Measurements from ENCODE around the gene FAM227B.
"Not testable (repeated sequence)": the region's sequence is repeated elsewhere in the genome, so short reads cannot be mapped to it uniquely, and the experiment has no call there.

FAM227B gene

GRCh38 chr15:49606594-49606993, 14.0 kb downstream of the FAM227B start:
- DNase-seq: no peak

DNA sequence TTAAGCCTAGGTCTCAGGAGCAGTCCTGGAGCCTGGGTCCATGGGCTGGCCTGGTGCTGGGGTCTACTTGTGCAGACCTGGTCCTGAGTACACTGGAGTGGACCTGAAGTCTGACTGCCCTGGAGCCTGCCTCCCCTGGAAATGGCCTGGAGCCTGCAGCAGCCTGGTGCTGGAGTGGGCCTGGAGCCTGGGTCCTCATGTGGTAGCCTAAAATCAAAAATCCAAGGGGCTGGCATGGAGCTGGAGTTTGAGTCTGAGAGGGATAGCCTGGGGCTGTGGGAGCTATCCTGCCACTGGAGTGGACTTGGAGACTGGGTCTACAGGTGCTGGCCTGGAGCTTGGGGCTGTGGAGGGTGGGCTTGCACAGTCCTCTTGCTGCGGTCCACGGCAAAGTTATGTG, 15.0 kb downstream of the FAM227B start:
- DNase-seq: no peak

GRCh38 chr15:49604625-49605409, 15.8 kb downstream of the FAM227B start:
- DNase-seq: no peak

GRCh38 chr15:49592829-49593316, 27.7 kb downstream of the FAM227B start:
- not testable (repeated sequence) for DNase-seq

- DNase-seq: no peak
These were observed 31.6 kb downstream of the FAM227B start for GRCh38 chr15:49589030-49589429.

- DNase-seq: no peak
These were observed 47.2 kb downstream of the FAM227B start for GRCh38 chr15:49573421-49573820.

DNA sequence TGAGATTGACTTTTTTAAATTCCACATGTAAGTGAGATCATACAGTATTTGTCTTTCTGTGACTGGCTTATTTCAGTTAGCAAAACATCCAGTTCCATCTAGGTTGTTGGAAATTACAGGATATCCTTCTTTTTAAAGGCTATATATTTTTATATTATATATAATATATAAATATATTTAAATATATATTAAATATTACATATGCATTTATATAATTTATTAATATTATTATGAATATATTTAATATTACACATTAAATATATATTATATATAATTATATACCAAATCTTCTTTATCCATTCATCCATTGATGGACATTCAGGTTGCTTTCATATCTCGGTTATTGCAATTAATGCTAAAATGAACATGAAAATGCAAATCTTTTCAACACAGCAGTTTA, 49.9 kb downstream of the FAM227B start:
- no peak for DNase-seq

- no peak for DNase-seq
These were observed 50.4 kb downstream of the FAM227B start for GRCh38 chr15:49570174-49570573.

GRCh38 chr15:49560045-49560444, 60.6 kb downstream of the FAM227B start:
- no peak for DNase-seq

DNA sequence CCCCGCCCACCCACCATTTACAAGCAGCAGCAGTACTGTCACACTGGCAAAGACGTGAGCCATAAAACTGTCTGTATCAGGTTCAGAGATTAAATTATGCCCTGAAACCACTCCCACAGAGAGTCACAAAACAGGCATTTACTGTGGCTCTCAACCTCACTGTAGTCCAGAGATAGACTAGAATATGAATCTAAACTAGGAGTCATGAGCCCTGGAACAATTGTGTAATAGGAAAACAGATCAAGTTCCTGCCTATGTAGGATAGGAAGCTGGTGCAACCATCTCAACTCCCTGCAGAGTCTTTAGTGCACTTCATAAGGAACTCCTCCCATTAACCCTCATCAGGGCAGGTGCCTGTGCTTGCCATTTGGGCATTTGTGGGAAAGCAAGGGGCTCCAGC, 61.7 kb downstream of the FAM227B start:
- no peak for DNase-seq

GRCh38 chr15:49556437-49556836, 64.2 kb downstream of the FAM227B start:
- DNase-seq: no peak

- DNase-seq: not testable (repeated sequence)
These were observed 70.3 kb downstream of the FAM227B start for GRCh38 chr15:49550342-49550741.

GRCh38 chr15:49538520-49538919, 82.1 kb downstream of the FAM227B start:
- no peak for DNase-seq

- DNase-seq: no peak
These were observed 90.5 kb downstream of the FAM227B start for GRCh38 chr15:49530092-49530491.

DNA sequence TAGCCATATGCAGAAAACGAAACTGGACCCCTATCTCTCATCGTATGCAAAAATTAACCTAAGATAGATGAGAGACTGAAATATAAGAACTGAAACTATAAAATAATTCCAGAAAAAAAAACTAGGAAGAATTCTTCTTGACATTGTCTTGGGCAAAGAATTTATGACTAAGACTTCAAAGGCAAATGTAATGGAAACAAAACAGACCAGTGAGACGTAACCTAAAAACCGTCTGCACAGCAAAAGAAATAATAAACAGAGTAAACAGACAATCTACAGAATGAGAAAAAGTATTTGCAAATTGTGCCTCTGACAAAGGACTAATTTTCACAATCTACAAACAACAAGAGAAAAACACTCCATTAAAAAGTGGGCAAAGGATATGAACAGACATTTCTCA, 92.3 kb downstream of the FAM227B start:
- DNase-seq: no peak

- DNase-seq: no peak
These were observed 98.8 kb downstream of the FAM227B start for GRCh38 chr15:49521802-49522201.

- not testable (repeated sequence) for DNase-seq
These were observed 107.9 kb downstream of the FAM227B start for GRCh38 chr15:49512739-49513138.

GRCh38 chr15:49507261-49507660, 113.4 kb downstream of the FAM227B start:
- DNase-seq: no peak

DNA sequence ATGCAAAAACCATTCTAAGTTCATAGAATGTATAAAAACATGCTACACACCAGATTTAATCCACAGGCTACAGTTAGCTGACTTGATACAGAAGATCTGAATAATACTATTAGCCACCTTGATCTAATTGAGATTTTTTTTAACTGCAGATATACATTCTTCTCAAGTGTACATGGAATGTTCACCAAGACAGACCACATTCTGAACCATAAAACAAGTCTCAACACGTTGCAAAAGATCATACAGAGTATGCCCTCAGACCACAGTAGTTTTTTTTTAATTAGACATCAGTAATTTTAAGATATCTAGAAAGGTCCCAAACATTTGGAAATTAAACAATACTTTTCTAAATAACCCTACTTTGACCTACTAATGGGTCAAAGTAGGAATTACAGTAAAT, 114.3 kb downstream of the FAM227B start:
- no peak for DNase-seq

DNA sequence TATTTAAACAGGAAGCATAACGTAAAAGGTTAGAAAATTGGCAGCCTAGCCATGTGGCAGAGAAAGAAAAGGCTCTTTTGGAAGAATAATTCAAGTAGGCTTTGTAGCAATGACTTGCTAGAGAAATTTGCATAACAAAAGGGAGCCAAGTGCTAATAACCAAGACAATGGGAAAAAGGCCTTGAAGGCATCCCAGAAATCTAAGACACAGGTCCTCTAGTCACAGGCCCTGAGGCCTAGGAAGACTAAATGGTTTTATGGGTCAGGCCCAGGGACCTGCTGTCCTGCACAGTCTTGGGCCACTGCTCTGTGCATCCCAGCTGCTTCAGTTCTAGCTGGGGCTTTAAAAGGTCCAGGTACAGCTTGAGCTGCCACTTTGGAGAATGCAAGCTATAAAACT, 119.0 kb downstream of the FAM227B start:
- no peak for DNase-seq

DNA sequence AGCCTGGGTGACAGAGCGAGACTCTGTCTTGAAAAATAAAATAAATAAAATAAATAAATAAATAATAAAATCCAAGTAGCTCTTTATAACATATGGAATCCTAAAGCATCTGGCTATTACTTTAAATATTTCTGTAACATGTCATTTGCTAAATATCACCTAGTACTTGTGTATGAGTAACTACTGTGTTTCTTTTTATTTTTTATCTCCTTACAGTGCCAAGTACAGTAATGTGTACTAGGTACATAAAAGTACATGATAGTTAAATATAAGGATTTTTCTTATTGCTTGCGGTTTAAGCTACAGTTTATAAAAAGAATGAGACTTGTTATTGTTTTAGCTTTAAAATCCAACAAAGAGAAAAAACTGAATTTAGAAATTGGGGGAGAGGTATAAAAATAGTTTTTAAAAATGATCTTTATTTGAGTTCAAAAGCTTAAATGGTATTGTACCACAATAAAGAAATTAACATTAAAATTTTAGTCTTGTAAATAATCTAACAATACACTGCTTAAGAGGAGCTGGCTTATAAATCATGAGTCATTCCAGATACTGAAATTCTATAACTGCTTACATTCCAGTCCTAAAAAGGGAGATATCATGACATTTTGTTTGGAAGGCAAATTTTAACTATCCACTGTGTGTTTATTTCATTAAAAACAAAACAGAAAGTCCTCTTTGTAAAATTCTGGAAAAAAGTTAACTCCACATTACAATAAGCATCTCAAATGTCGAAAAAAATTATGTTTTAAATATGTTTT, 124.4 kb downstream of the FAM227B start:
- no peak for DNase-seq

DNA sequence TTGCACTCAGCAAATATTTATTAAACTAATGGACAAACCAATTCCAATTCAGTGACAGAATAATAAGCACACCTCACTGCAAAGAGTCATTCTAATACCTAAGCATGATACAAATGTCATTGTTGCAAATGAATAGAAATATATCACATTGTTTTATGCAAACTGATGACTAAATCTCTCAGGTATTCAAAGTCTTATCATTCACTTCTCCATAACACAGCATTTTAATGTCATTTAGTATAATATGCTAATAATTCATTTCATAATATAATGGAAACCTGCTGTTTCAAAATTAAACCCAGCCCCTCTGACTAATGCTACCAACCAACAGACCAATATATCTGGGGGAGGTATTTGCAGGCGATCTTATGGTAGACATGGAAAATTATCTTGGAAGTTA, 125.8 kb downstream of the FAM227B start:
- DNase-seq: no peak

- DNase-seq: no peak
These were observed 127.8 kb downstream of the FAM227B start for GRCh38 chr15:49492830-49493229.

DNA sequence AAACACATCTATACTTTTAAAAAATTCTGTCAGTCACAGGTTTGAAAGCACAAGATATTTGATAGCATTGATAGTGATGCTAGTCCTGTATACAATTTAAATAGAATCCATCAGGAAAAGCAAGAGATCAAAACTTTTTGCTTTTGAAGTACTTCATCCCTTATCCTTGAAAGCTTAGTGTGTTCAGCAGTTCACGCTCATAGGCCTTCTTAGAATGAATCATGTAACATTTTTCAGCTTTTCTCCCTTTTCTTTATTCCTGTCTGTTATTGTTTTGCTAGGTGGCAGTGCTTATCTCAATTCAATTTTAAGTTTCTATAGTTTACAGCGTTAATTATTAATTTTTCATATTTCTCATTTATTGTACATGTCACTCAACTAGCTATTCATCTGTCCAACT, 128.5 kb downstream of the FAM227B start:
- DNase-seq: no peak

All from stimulated activated CD4-positive, alpha-beta T cell treated with anti-CD3 and anti-CD28 coated beads, Interleukin-2, amount 100 ng/mL, for 48 hours (primary cell).